Endothelial cell of umbilical vein (primary cell): Measurements from ENCODE around the gene TXNDC8. TPM values are rescaled to one million over a fixed set of nuclear protein-coding genes. Genes with fewer than 3 reads are reported as not detected.

Experiments used
- BruUV-seq: library from RNA; stranded (reverse); fragments of 400-500 nt; replicated peaks from 2 replicates; lab custom pipeline; 2021; lab: Mats Ljungman, UMichigan
- CTCF ChIA-PET: fragments of 300-600, 350-600 bp; sonication (Branson Sonifier 250); formaldehyde crosslinking; loops from one replicate; lab custom pipeline; 2021; ENCODE audit warnings: antibody characterized with exemption, inconsistent platforms; lab: Charles Lee
- POLR2A ChIA-PET: fragments of 300-600, 350-600 bp; sonication (Branson Sonifier 250); formaldehyde crosslinking; loops from one replicate; lab custom pipeline; 2021; ENCODE audit warnings: antibody characterized with exemption, inconsistent platforms; lab: Charles Lee
- DNase-seq: peaks from one replicate; pipeline ENCODE4 v3.0.0-alpha.2; 2011; ENCODE audit warnings: low read depth, low spot score
- FAIRE-seq: peaks from 2 replicates; lab custom pipeline; 2011; peaks lifted over from hg19 to GRCh38; lab: Jason Lieb, UNC
- H2AFZ ChIP-seq: 2 replicates; pipeline ENCODE4 v1.6.0; 2012; ENCODE audit warnings: low read depth, low read length, control low read depth, inconsistent platforms
- H3K27ac ChIP-seq: 2 replicates; pipeline ENCODE4 v1.5.1; 2011; ENCODE audit warnings: low read depth, mild to moderate bottlenecking, control low read depth, low read length, moderate library complexity; ENCODE audit not compliant: insufficient read depth
- H3K27me3 ChIP-seq, 2 experiments: 2 replicates each; pipeline versions ENCODE4 v1.6.0 to v1.6.1; 2011; ENCODE audit warnings: low read length in 2 of 2, mixed read lengths in 1 of 2; ENCODE audit not compliant: control insufficient read depth in 2 of 2, insufficient read depth in 2 of 2
- H3K36me3 ChIP-seq, 2 experiments: 2 replicates in 1 of 2; 3 replicates in 1 of 2; pipeline ENCODE4 v1.5.1; 2011; ENCODE audit warnings: low read length in 2 of 2, mild to moderate bottlenecking in 1 of 2, moderate library complexity in 1 of 2; ENCODE audit not compliant: control insufficient read depth in 2 of 2, insufficient read depth in 2 of 2; ENCODE audit errors: extremely low read depth in 1 of 2
- H3K4me1 ChIP-seq: 3 replicates; pipeline ENCODE4 v1.5.1; 2011; ENCODE audit warnings: mild to moderate bottlenecking, low read length; ENCODE audit not compliant: control insufficient read depth, insufficient read depth; ENCODE audit errors: extremely low read depth
- H3K4me2 ChIP-seq: 2 replicates; pipeline ENCODE4 v1.6.1; 2011; ENCODE audit warnings: low read length, control low read depth, mixed read lengths; ENCODE audit not compliant: insufficient read depth
- H3K4me3 ChIP-seq, 3 experiments: fragments of 200-600 bp in 1 of 3; sonication (generic), shearing (Covaris generic) in 1 of 3; replicated peaks in 1 of 3; 2 replicates each; pipeline ENCODE4 v1.5.1; 2011 to 2016; ENCODE audit warnings: control low read depth in 3 of 3, low read length in 3 of 3, mild to moderate bottlenecking in 2 of 3, inconsistent platforms in 1 of 3, low read depth in 1 of 3, moderate library complexity in 1 of 3; ENCODE audit not compliant: insufficient read depth in 1 of 3
- H3K79me2 ChIP-seq: 2 replicates; pipeline ENCODE4 v1.6.0; 2012; ENCODE audit warnings: low read length, inconsistent platforms; ENCODE audit not compliant: control insufficient read depth, insufficient read depth
- H3K9ac ChIP-seq: replicated peaks from 2 replicates; pipeline ENCODE3; 2011; ENCODE audit warnings: low read length, control low read depth; ENCODE audit not compliant: insufficient read depth; ENCODE audit errors: extremely low read depth
- H3K9me1 ChIP-seq: replicated peaks from 3 replicates; pipeline ENCODE4 v1.6.0; 2011; ENCODE audit warnings: mild to moderate bottlenecking, low read length; ENCODE audit not compliant: control insufficient read depth, insufficient read depth; ENCODE audit errors: extremely low read depth
- H3K9me3 ChIP-seq: replicated peaks from 2 replicates; pipeline ENCODE4 v1.5.1; 2012; ENCODE audit warnings: low read length, inconsistent platforms; ENCODE audit not compliant: control insufficient read depth, insufficient read depth
- H4K20me1 ChIP-seq: replicated peaks from 2 replicates; pipeline ENCODE3; 2011; ENCODE audit warnings: mild to moderate bottlenecking, low read length; ENCODE audit not compliant: control insufficient read depth, insufficient read depth; ENCODE audit errors: extremely low read depth
- EZH2 ChIP-seq: IDR thresholded peaks from 2 replicates; pipeline ENCODE4 v1.6.1; 2012; ENCODE audit warnings: borderline replicate concordance, low read depth, mild to moderate bottlenecking, moderate library complexity, low read length, inconsistent platforms; ENCODE audit not compliant: severe bottlenecking
- FOS ChIP-seq: IDR thresholded peaks from 2 replicates; pipeline ENCODE4 v1.6.1; 2011; ENCODE audit warnings: mild to moderate bottlenecking, low read length, moderate library complexity, borderline replicate concordance; ENCODE audit not compliant: insufficient read depth
- GATA2 ChIP-seq: IDR thresholded peaks from 2 replicates; pipeline ENCODE4 v1.7.0; 2011; ENCODE audit warnings: low read depth, mild to moderate bottlenecking, moderate library complexity, mixed read lengths, low read length; ENCODE audit not compliant: insufficient read length, insufficient read depth
- JUN ChIP-seq: IDR thresholded peaks from 2 replicates; pipeline ENCODE4 v1.6.1; 2011; ENCODE audit warnings: borderline replicate concordance, low read depth; ENCODE audit not compliant: insufficient read length, insufficient read depth
- MYC ChIP-seq: IDR thresholded peaks from one replicate; pipeline ENCODE4 v1.6.1; 2011; ENCODE audit warnings: mild to moderate bottlenecking, low read depth, low read length
- POLR2A ChIP-seq: IDR thresholded peaks from 2 replicates; pipeline ENCODE4 v1.6.1; 2012; ENCODE audit warnings: low read depth, mild to moderate bottlenecking, control low read depth, low read length
- POLR2AphosphoS5 ChIP-seq: IDR thresholded peaks from 2 replicates; pipeline ENCODE4 v1.6.1; 2012; ENCODE audit warnings: low read depth, mild to moderate bottlenecking, control low read depth, low read length, moderate library complexity; ENCODE audit not compliant: insufficient read depth
- dilution Hi-C: fragments of 300-500 bp; cut with MboI; formaldehyde crosslinking; loops from one replicate; pipeline ENCODE4 v1.15.0; 2019; ENCODE audit warnings: low sequenced_read_pairs; ENCODE audit not compliant: extremely low pct_ligation_motif_present
- intact Hi-C: fragments of 100-400 bp; cut with micrococcal nuclease; formaldehyde crosslinking; loops from one replicate; pipeline ENCODE4 v1.10.0; 2022
- polyA plus RNA-seq, 4 experiments: library from polyadenylated mRNA; depleted of rRNA in 3 of 4; stranded (reverse) in 3 of 4; unstranded in 1 of 4; fragments of >200 nt; gene quantifications; 2 replicates each; pipeline versions ENCODE4 v1.2.1 to v1.2.3, GENCODE V29; 2011 to 2012; ENCODE audit warnings: missing spikeins in 1 of 4
- total RNA-seq: library from RNA; stranded (reverse); gene quantifications from 2 replicates; pipeline ENCODE4 v1.2.3, GENCODE V29; 2021
- TF ChIP-seq, protein P1 (sequence below), 2 donors: IDR thresholded peaks; 1 replicate in 1 of 2; 2 replicates in 1 of 2; pipeline ENCODE4 v1.5.1; 2011; ENCODE audit warnings: low read length in 2 of 2, mild to moderate bottlenecking in 2 of 2, moderate library complexity in 2 of 2, control low read depth in 1 of 2, inconsistent platforms in 1 of 2, low read depth in 1 of 2; ENCODE audit not compliant: insufficient read depth in 1 of 2; ENCODE audit errors: extremely low read depth in 1 of 2
- TF ChIP-seq, protein P2 (sequence below): IDR thresholded peaks from 2 replicates; pipeline ENCODE4 v1.6.1; 2011; ENCODE audit not compliant: insufficient read depth, insufficient read length

The TXNDC8 gene
- total and polyA plus RNA-seq, 2 donors (not counting 3 experiments of a cell fraction or from before 2014, with no cell fraction given) = not detected

- no peaks in the 10 kb centered on the region for H4K20me1 ChIP-seq
- dilution Hi-C loops = no loop called here
- no peak overlapping the region for H3K4me3 ChIP-seq
- no peaks in the 10 kb centered on the region for H3K79me2 ChIP-seq
- no peaks in the 10 kb centered on the region for H3K9me1 ChIP-seq
- ChIA-PET CTCF (no interaction called here), POLR2A (no interaction called here)
- no peak for DNase-seq
- FAIRE-seq = no peak
- no peak overlapping the region for H2AFZ ChIP-seq
- no peaks in the 10 kb centered on the region for H3K4me1 ChIP-seq
- H3K27me3 ChIP-seq = no peaks in the 10 kb centered on the region
- no peak overlapping the region for H3K27ac ChIP-seq
- H3K9ac ChIP-seq = no peak overlapping the region
- H3K4me2 ChIP-seq = no peak overlapping the region
- H3K36me3 ChIP-seq = no peaks in the 10 kb centered on the region
- no TSS peak for BruUV-seq
- H3K9me3 ChIP-seq = no peaks in the 10 kb centered on the region
- intact Hi-C loops = no loop called here
- TF ChIP-seq EZH2 (no peak), JUN (no peak), POLR2AphosphoS5 (no peak), FOS (no peak), MYC (no peak), GATA2 (no peak), POLR2A (no peak)
- TF ChIP-seq, protein P1, sequence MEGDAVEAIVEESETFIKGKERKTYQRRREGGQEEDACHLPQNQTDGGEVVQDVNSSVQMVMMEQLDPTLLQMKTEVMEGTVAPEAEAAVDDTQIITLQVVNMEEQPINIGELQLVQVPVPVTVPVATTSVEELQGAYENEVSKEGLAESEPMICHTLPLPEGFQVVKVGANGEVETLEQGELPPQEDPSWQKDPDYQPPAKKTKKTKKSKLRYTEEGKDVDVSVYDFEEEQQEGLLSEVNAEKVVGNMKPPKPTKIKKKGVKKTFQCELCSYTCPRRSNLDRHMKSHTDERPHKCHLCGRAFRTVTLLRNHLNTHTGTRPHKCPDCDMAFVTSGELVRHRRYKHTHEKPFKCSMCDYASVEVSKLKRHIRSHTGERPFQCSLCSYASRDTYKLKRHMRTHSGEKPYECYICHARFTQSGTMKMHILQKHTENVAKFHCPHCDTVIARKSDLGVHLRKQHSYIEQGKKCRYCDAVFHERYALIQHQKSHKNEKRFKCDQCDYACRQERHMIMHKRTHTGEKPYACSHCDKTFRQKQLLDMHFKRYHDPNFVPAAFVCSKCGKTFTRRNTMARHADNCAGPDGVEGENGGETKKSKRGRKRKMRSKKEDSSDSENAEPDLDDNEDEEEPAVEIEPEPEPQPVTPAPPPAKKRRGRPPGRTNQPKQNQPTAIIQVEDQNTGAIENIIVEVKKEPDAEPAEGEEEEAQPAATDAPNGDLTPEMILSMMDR (IDR thresholded peaks at IDR 0.05; ENCODE audit: extremely low read depth in 1 of 2, insufficient read depth in 1 of 2, low read depth in 1 of 2, low read length in 2 of 2) = no peak
- TF ChIP-seq, protein P2, sequence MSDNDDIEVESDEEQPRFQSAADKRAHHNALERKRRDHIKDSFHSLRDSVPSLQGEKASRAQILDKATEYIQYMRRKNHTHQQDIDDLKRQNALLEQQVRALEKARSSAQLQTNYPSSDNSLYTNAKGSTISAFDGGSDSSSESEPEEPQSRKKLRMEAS = no peak
These were observed 7.2 kb upstream of the TXNDC8 start for GRCh38 chr9:110344821-110345220.
